Smooth muscle cell (in vitro differentiated cells): ENCODE results near the gene SIDT1. TPM values are rescaled to one million over a fixed set of nuclear protein-coding genes. Genes with fewer than 3 reads are reported as not detected.

Experiments used
- DNase-seq: peaks from one replicate; lab custom pipeline; 2025; ENCODE audit not compliant: unreplicated experiment; lab: John Stamatoyannopoulos, UW
- H2AFZ ChIP-seq: fragments of 200-600 bp; sonication (generic); 2 replicates; pipeline ENCODE4 v1.6.0; 2016; ENCODE audit warnings: antibody characterized with exemption, low read depth, mild to moderate bottlenecking
- H3F3A ChIP-seq: fragments of 200-600 bp; sonication (generic); 2 replicates; pipeline ENCODE4 v1.6.0; 2017; ENCODE audit warnings: antibody characterized with exemption, low read depth
- H3K27ac ChIP-seq: fragments of 200-600 bp; sonication (generic); 2 replicates; pipeline ENCODE4 v1.5.1; 2016; ENCODE audit warnings: low read depth, mild to moderate bottlenecking
- H3K27me3 ChIP-seq: fragments of 200-600 bp; sonication (generic); 2 replicates; pipeline ENCODE4 v1.6.1; 2016; ENCODE audit warnings: low read depth, mild to moderate bottlenecking
- H3K36me3 ChIP-seq: fragments of 200-600 bp; sonication (generic); 2 replicates; pipeline ENCODE4 v1.5.1; 2016; ENCODE audit warnings: low read depth
- H3K4me1 ChIP-seq: fragments of 200-600 bp; sonication (generic); 2 replicates; pipeline ENCODE4 v1.5.1; 2016; ENCODE audit warnings: low read depth
- H3K4me2 ChIP-seq: fragments of 200-600 bp; sonication (generic); 2 replicates; pipeline ENCODE4 v1.6.0; 2016; ENCODE audit warnings: mild to moderate bottlenecking
- H3K4me3 ChIP-seq: fragments of 200-600 bp; sonication (generic); 2 replicates; pipeline ENCODE4 v1.5.1; 2016; ENCODE audit warnings: mild to moderate bottlenecking
- H3K79me2 ChIP-seq: fragments of 200-600 bp; sonication (generic); 2 replicates; pipeline ENCODE4 v1.6.0; 2016; ENCODE audit warnings: low read depth, mild to moderate bottlenecking
- H3K9ac ChIP-seq: fragments of 200-600 bp; sonication (generic); 2 replicates; pipeline ENCODE4 v1.6.0; 2016; ENCODE audit warnings: low read depth
- H3K9me3 ChIP-seq: fragments of 200-600 bp; sonication (generic); replicated peaks from 2 replicates; pipeline ENCODE4 v1.5.1; 2016; ENCODE audit warnings: low read depth
- H4K20me1 ChIP-seq: fragments of 200-600 bp; sonication (generic); 2 replicates; pipeline ENCODE4 v1.6.0; 2016; ENCODE audit warnings: low read depth
- CTCF ChIP-seq: fragments of 200-600 bp; sonication (generic); IDR thresholded peaks from 2 replicates; pipeline ENCODE4 v1.5.1; 2017; ENCODE audit warnings: borderline replicate concordance, mild to moderate bottlenecking, antibody characterized with exemption; ENCODE audit not compliant: insufficient read depth, poor library complexity, severe bottlenecking
- WGBS: methylation state at CpG from one replicate; pipeline ENCODE4 v1.1.7; 2016; ENCODE audit warnings: low lambda C conversion rate; 5-methylcytosine and 5-hydroxymethylcytosine counted together
- polyA plus RNA-seq: library from polyadenylated mRNA; unstranded; fragments of >200 nt; fragmentation: Nextera tagmentation; extraction: Ambion mirVana; gene quantifications from 2 replicates; pipeline ENCODE4 v1.2.1, GENCODE V29; 2016
- total RNA-seq: library from RNA; depleted of rRNA; stranded (reverse); fragments of >200 nt; gene quantifications from 2 replicates; pipeline ENCODE4 v1.2.3, GENCODE V29; 2014

Gene SIDT1
- total and polyA plus RNA-seq, 2 experiments from 2014 or later = not detected

- H3K9me3 ChIP-seq = no peaks in the 10 kb centered on the region
- H3K4me3 ChIP-seq = no peak overlapping the region
- H3K4me2 ChIP-seq = no peak overlapping the region
- no peaks in the 10 kb centered on the region for H3K4me1 ChIP-seq
- H3K27me3 ChIP-seq = no peaks in the 10 kb centered on the region
- no peak overlapping the region for H2AFZ ChIP-seq
- DNase-seq = no peak
- no peak for TF ChIP-seq CTCF
- no peak overlapping the region for H3K27ac ChIP-seq
- H3F3A ChIP-seq = no peaks in the 10 kb centered on the region
- WGBS = 100% methylated on average over 2 of the region's 2 CpGs
- H3K36me3 ChIP-seq = no peaks in the 10 kb centered on the region
- no peak overlapping the region for H3K9ac ChIP-seq
- H4K20me1 ChIP-seq = no peaks in the 10 kb centered on the region
- H3K79me2 ChIP-seq = no peaks in the 10 kb centered on the region
These were observed 16.1 kb downstream of the SIDT1 start for GRCh38 chr3:113548501-113548900.

- Histone ChIP-seq H3K4me2 (no peak overlapping the region), H2AFZ (no peak overlapping the region), H3K9me3 (no peaks in the 10 kb centered on the region), H3K4me1 (no peaks in the 10 kb centered on the region), H3K4me3 (no peak overlapping the region), H3K27me3 (no peaks in the 10 kb centered on the region), H3K27ac (no peak overlapping the region), H3K9ac (no peak overlapping the region), H3K36me3 (no peaks in the 10 kb centered on the region), H3F3A (no peaks in the 10 kb centered on the region), H4K20me1 (no peaks in the 10 kb centered on the region), H3K79me2 (no peaks in the 10 kb centered on the region)
- 74% methylated on average over 5 of the region's 5 CpGs for WGBS
- TF ChIP-seq CTCF = no peak
- no peak for DNase-seq
These were observed 19.5 kb downstream of the SIDT1 start for GRCh38 chr3:113551820-113552219.

- Histone ChIP-seq H3K36me3 (no peaks in the 10 kb centered on the region), H3K27ac (no peak overlapping the region), H3K9ac (no peak overlapping the region), H3K27me3 (no peaks in the 10 kb centered on the region), H3K4me3 (no peak overlapping the region), H2AFZ (no peak overlapping the region), H3F3A (no peaks in the 10 kb centered on the region), H3K4me2 (no peak overlapping the region), H3K79me2 (no peaks in the 10 kb centered on the region), H4K20me1 (no peaks in the 10 kb centered on the region), H3K9me3 (no peaks in the 10 kb centered on the region), H3K4me1 (no peaks in the 10 kb centered on the region)
- no peak for DNase-seq
- 82% methylated on average over 3 of the region's 3 CpGs for WGBS
- no peak for TF ChIP-seq CTCF
These were observed 20.5 kb downstream of the SIDT1 start for GRCh38 chr3:113552851-113553250.

GRCh38 chr3:113555138-113555537, 22.8 kb downstream of the SIDT1 start:
- TF ChIP-seq CTCF = no peak
- no peaks in the 10 kb centered on the region for H3K9me3 ChIP-seq
- no peaks in the 10 kb centered on the region for H4K20me1 ChIP-seq
- H3K36me3 ChIP-seq = no peaks in the 10 kb centered on the region
- H3K4me2 ChIP-seq = no peak overlapping the region
- 100% methylated on average over 1 of the region's 1 CpG for WGBS
- no peaks in the 10 kb centered on the region for H3K4me1 ChIP-seq
- H3F3A ChIP-seq = no peaks in the 10 kb centered on the region
- DNase-seq = no peak
- no peaks in the 10 kb centered on the region for H3K79me2 ChIP-seq
- no peaks in the 10 kb centered on the region for H3K27me3 ChIP-seq
- no peak overlapping the region for H2AFZ ChIP-seq
- H3K4me3 ChIP-seq = no peak overlapping the region
- no peak overlapping the region for H3K9ac ChIP-seq
- H3K27ac ChIP-seq = no peak overlapping the region
